Measurements from ENCODE around the gene MAK.
"Not testable (repeated sequence)": the region's sequence is repeated elsewhere in the genome, so short reads cannot be mapped to it uniquely, and the experiment has no call there.

The MAK gene

DNA sequence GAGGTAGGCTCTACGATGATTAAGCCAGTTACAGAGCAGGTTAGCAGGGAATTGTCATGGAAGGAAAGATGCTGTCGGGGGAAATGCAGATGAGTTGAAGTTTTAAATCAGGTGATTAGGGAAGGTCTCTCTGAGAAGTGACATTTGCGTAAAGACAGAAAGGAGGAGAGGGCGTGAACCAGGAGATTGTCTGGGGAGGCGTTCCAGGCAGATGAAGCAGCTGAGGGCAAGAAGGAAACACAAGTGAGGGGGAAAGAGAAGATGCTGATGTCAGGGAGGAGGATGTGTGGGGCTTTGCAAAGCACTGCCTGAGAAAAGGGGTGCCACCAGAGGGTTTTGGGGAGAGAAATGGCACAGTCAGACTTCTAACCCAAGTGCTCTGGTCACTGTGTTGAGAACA, 93.2 kb downstream of the MAK start:
- Mint-ChIP-seq H3K27me3 (no peaks in the 10 kb centered on the region), H3K4me3 (no peak overlapping the region), H3K36me3 (peaks cover 3 to 10% of the 10 kb centered on the region in 2 donors), H3K4me1 (peaks cover 10 to 24% of the 10 kb centered on the region in 2 donors), H3K27ac (no peak overlapping the region), H3K9me3 (no peaks in the 10 kb centered on the region)
- DNase-seq, result no peak
- no peak for ATAC-seq (replicated peaks)

GRCh38 chr6:10743515-10743914, 94.8 kb downstream of the MAK start:
- Mint-ChIP-seq H3K27ac (no peak overlapping the region), H3K9me3 (no peaks in the 10 kb centered on the region), H3K27me3 (no peaks in the 10 kb centered on the region), H3K4me3 (no peak overlapping the region), H3K4me1 (peaks cover 7 to 12% of the 10 kb centered on the region in 2 donors), H3K36me3 (peaks cover 3 to 11% of the 10 kb centered on the region in 2 donors)
- no peak for ATAC-seq (replicated peaks)
- no peak for DNase-seq

GRCh38 chr6:10742251-10742650, 96.1 kb downstream of the MAK start:
- Mint-ChIP-seq H3K27me3 (no peaks in the 10 kb centered on the region), H3K4me3 (no peak overlapping the region), H3K4me1 (peaks cover 7% of the 10 kb centered on the region in 2 donors), H3K27ac (no peak overlapping the region), H3K9me3 (no peaks in the 10 kb centered on the region), H3K36me3 (peaks cover 3 to 11% of the 10 kb centered on the region in 2 donors)
- no peak for DNase-seq
- no peak for ATAC-seq (replicated peaks)

DNA sequence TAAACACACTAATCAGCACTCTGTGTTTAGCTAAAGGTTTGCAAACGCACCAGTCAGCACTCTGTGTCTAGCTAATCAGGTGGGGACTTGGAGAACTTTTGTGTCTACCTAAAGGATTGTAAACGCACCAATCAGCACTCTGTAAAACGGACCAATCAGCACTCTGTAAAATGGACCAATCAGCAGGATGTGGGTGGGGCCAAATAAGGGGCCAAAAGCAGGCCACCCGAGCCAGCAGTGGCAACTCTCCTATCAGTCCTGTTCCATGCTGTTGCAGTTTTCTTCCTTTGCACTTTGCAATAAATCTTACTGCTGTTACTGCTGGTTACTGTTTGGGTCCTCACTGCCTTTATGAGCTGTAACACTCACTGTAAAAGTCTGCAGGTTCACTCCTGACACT, 96.7 kb downstream of the MAK start:
- not testable (repeated sequence) for H3K4me3 Mint-ChIP-seq; H3K9me3 Mint-ChIP-seq; H3K4me1 Mint-ChIP-seq; H3K27ac Mint-ChIP-seq; ATAC-seq (replicated peaks); H3K27me3 Mint-ChIP-seq; DNase-seq
- H3K36me3 Mint-ChIP-seq, result peaks cover 3 to 11% of the 10 kb centered on the region in 2 donors

DNA sequence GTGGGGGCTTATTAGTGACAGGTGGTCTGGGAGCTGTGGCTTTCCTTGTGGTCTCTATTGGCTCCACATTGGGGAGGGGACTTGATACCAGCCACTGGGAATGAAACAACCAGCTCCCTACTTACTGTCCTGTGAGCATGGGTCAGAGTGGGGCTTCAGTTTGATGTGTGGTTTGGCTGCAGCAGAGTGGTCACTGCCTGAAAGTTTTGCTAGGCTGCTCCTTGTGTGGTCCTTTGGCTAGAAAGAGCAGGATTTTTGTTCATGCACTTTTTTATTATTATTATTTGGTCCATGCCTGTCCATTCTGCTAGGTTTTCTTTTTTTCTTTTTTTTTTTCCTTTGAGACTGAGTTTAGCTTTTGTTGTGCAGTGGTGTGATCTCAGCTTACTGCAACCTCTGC, 98.3 kb downstream of the MAK start:
- H3K4me3 Mint-ChIP-seq, result no peak overlapping the region
- no peak overlapping the region for H3K27ac Mint-ChIP-seq
- H3K36me3 Mint-ChIP-seq, result peaks cover 3 to 9% of the 10 kb centered on the region in 2 donors
- H3K4me1 Mint-ChIP-seq, result peaks cover 0 to under 1% of the 10 kb centered on the region in 2 donors
- H3K9me3 Mint-ChIP-seq, result no peaks in the 10 kb centered on the region
- no peak for DNase-seq
- H3K27me3 Mint-ChIP-seq, result no peaks in the 10 kb centered on the region
- ATAC-seq (replicated peaks), result no peak

DNA sequence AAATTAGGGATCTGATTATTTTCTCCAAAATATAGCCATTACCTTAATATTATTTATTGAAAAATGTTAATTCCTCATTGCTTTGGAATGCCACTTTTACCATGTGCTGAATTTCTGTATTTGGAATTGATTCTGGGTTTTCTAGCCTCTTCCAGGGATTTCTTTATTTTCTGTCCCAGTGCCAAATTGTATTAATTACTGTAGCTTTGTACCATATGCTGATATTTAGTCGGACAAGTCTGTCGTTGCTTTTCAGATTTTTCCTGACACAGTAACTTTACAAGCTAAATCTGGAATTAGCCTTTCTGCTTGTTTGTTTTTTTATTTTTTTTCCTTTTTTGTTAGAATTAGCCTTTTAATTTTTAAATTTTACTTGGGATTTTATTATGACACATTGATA, 101.6 kb downstream of the MAK start:
- H3K9me3 Mint-ChIP-seq, result no peaks in the 10 kb centered on the region
- no peaks in the 10 kb centered on the region for H3K27me3 Mint-ChIP-seq
- no peak for ATAC-seq (replicated peaks)
- no peak for DNase-seq
- no peaks in the 10 kb centered on the region for H3K4me1 Mint-ChIP-seq
- peaks cover 6 to 17% of the 10 kb centered on the region in 2 donors for H3K36me3 Mint-ChIP-seq
- H3K27ac Mint-ChIP-seq, result no peak overlapping the region
- H3K4me3 Mint-ChIP-seq, result no peak overlapping the region

- ATAC-seq (replicated peaks) (no peak), DNase-seq (no peak)
- Mint-ChIP-seq H3K4me1 (peaks cover 0 to 5% of the 10 kb centered on the region in 2 donors), H3K9me3 (no peaks in the 10 kb centered on the region), H3K4me3 (no peak overlapping the region), H3K27ac (no peak overlapping the region), H3K36me3 (peaks cover 6 to 22% of the 10 kb centered on the region in 2 donors), H3K27me3 (no peaks in the 10 kb centered on the region)
Observed at GRCh38 chr6:10733863-10734262, 104.5 kb downstream of the MAK start.

DNA sequence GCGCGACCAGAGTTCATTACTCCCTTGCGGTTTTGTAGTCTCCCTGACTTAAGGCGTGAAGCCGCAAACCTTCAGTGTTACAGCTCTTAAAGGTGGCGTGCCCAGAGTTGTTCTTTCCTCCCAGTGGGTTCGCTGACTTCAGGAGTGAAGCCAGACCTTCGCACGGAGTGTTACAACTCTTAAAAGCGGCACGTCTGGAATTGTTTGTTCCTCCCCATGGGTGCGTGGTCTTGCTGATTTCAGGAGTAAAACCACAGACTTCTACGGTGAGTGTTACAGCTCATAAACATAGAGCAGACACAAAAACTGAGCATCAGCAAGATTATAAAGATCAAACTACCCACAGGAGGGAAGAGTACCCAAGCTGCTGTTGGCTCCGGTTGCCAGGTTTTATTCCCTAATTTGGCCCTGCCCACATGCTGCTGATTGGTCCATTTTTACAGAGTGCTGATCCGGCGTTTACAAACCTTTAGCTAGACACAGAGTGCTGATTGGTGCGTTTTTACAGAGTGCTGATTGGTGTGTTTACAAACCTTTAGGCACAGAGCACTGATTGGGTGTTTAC, 105.1 kb downstream of the MAK start:
- Mint-ChIP-seq H3K9me3 (no peaks in the 10 kb centered on the region), H3K27me3 (no peaks in the 10 kb centered on the region), H3K27ac (no peak overlapping the region), H3K36me3 (peaks cover 6 to 23% of the 10 kb centered on the region in 2 donors), H3K4me1 (peaks cover 1 to 6% of the 10 kb centered on the region in 2 donors), H3K4me3 (no peak overlapping the region)
- no peak for DNase-seq
- no peak for ATAC-seq (replicated peaks)

- DNase-seq (no peak), ATAC-seq (replicated peaks) (no peak)
- no peak overlapping the region for H3K4me3 Mint-ChIP-seq
- H3K36me3 Mint-ChIP-seq, result peaks cover 13 to 48% of the 10 kb centered on the region in 2 donors
- H3K27ac Mint-ChIP-seq, result no peak overlapping the region
- H3K4me1 Mint-ChIP-seq, result peaks cover 17 to 25% of the 10 kb centered on the region in 2 donors
- H3K9me3 Mint-ChIP-seq, result no peaks in the 10 kb centered on the region
- no peaks in the 10 kb centered on the region for H3K27me3 Mint-ChIP-seq
Observed at GRCh38 chr6:10730254-10730653, 108.1 kb downstream of the MAK start.

- Mint-ChIP-seq H3K27me3 (no peaks in the 10 kb centered on the region), H3K36me3 (peaks cover 8 to 36% of the 10 kb centered on the region in 2 donors), H3K9me3 (no peaks in the 10 kb centered on the region), H3K4me1 (peaks cover 34 to 55% of the 10 kb centered on the region in 2 donors), H3K27ac (no peak overlapping the region), H3K4me3 (no peak overlapping the region)
- ATAC-seq (replicated peaks) (no peak), DNase-seq (no peak)
Observed at GRCh38 chr6:10725716-10726115, 112.6 kb downstream of the MAK start.

GRCh38 chr6:10725044-10725443, 113.3 kb downstream of the MAK start:
- Mint-ChIP-seq H3K36me3 (peaks cover 9 to 29% of the 10 kb centered on the region in 2 donors), H3K27me3 (no peaks in the 10 kb centered on the region), H3K9me3 (no peaks in the 10 kb centered on the region), H3K27ac (no peak overlapping the region), H3K4me1 (peaks cover 31 to 55% of the 10 kb centered on the region in 2 donors), H3K4me3 (no peak overlapping the region)
- ATAC-seq (replicated peaks), result no peak
- no peak for DNase-seq

DNA sequence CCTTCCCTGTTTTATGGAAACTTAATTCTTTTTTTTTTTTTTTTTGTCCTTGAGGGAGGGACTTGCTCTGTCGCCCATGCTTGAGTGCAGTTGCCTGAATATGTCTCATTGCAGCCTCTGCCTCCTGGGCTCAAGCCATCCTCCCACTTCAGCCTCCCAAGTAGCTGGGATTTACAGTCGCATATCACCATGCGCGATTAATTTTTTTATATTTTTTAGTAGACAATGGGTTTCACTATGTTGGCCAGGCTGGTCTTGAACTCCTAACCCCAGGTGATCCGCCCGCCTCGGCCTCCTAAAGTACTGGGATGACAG, 114.8 kb downstream of the MAK start:
- DNase-seq (no peak), ATAC-seq (replicated peaks) (no peak)
- Mint-ChIP-seq H3K4me1 (peaks cover 31 to 55% of the 10 kb centered on the region in 2 donors), H3K4me3 (peak overlapping the region; percentile 92 to 94), H3K27ac (peak overlapping the region; percentile 96), H3K9me3 (peaks cover 0 to 4% of the 10 kb centered on the region in 2 donors), H3K36me3 (peaks cover 14 to 33% of the 10 kb centered on the region in 2 donors), H3K27me3 (no peaks in the 10 kb centered on the region)

- H3K9me3 Mint-ChIP-seq, result peaks cover 0 to 4% of the 10 kb centered on the region in 2 donors
- H3K4me1 Mint-ChIP-seq, result peaks cover 27 to 52% of the 10 kb centered on the region in 2 donors
- H3K36me3 Mint-ChIP-seq, result peaks cover 14 to 32% of the 10 kb centered on the region in 2 donors
- no peaks in the 10 kb centered on the region for H3K27me3 Mint-ChIP-seq
- DNase-seq (peak; percentile 90), ATAC-seq (replicated peaks) (peak; percentile 96 to 98)
- H3K4me3 Mint-ChIP-seq, result peak within 1 kb of the TSS; percentile 92 to 94
- peak within 1 kb of the TSS; percentile 96 for H3K27ac Mint-ChIP-seq
Observed at GRCh38 chr6:10722820-10723566, 115.3 kb downstream of the MAK start, which contains the start of gene TMEM14C. TMEM14C (plus strand) TSS chr6:10723070; CDS start chr6:10724614, 1,544 bp downstream.

DNA sequence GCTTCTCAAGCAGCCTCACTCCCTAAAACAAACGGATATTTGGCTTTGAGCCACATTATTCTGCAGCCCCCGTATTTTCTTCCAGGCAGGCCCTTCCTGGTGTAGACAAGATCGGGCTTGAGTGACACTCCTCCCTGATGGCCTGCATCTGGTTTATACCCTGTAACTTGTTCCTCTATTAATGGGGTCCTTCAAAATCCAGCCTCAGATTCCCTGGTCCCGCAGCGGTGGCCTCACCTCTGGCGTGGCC, 115.8 kb downstream of the MAK start:
- Mint-ChIP-seq H3K4me3 (peak overlapping the region; percentile 92 to 94), H3K36me3 (peaks cover 12 to 28% of the 10 kb centered on the region in 2 donors), H3K4me1 (peaks cover 25 to 48% of the 10 kb centered on the region in 2 donors), H3K9me3 (peaks cover 0 to 4% of the 10 kb centered on the region in 2 donors), H3K27me3 (no peaks in the 10 kb centered on the region), H3K27ac (peak overlapping the region; percentile 96)
- DNase-seq (no peak), ATAC-seq (replicated peaks) (no peak)

GRCh38 chr6:10721850-10722569, 116.3 kb downstream of the MAK start:
- H3K36me3 Mint-ChIP-seq, result peaks cover 12 to 25% of the 10 kb centered on the region in 2 donors
- peak overlapping the region; percentile 96 for H3K27ac Mint-ChIP-seq
- peaks cover 22 to 45% of the 10 kb centered on the region in 2 donors for H3K4me1 Mint-ChIP-seq
- DNase-seq (no peak), ATAC-seq (replicated peaks) (no peak)
- peaks cover 0 to 4% of the 10 kb centered on the region in 2 donors for H3K9me3 Mint-ChIP-seq
- peak overlapping the region; percentile 92 to 94 for H3K4me3 Mint-ChIP-seq
- no peaks in the 10 kb centered on the region for H3K27me3 Mint-ChIP-seq

Data from stimulated activated naive B cell treated with anti-CD40 and anti-IgM and Interleukin-4, amounts not matched to agents 10 μg/mL and 1 μg/mL and 100 μg/mL, for 72 hours (primary cell).